IPS DF 6.9 (cell line): Measurements from ENCODE around the gene CAPN8.

Experiments
- DNase-seq: peaks from one replicate; pipeline ENCODE4 v3.0.0-alpha.2; 2013; ENCODE audit warnings: low read depth, low spot score
- H3K27ac ChIP-seq: one replicate; pipeline ENCODE4 v1.5.1; 2013; ENCODE audit warnings: low read length, control low read depth
- H3K27me3 ChIP-seq: 2 replicates; pipeline ENCODE4 v1.6.1; 2013; ENCODE audit warnings: mild to moderate bottlenecking, low read length; ENCODE audit not compliant: control insufficient read depth, insufficient read depth
- H3K36me3 ChIP-seq: 2 replicates; pipeline ENCODE4 v1.6.1; 2013; ENCODE audit warnings: low read length; ENCODE audit not compliant: control insufficient read depth, insufficient read depth
- H3K4me1 ChIP-seq: 2 replicates; pipeline ENCODE4 v1.6.1; 2013; ENCODE audit warnings: low read length; ENCODE audit not compliant: control insufficient read depth, insufficient read depth
- H3K4me3 ChIP-seq: 2 replicates; pipeline ENCODE4 v1.5.1; 2013; ENCODE audit warnings: mild to moderate bottlenecking, low read length
- H3K9me3 ChIP-seq: 2 replicates; pipeline ENCODE4 v1.6.1; 2013; ENCODE audit warnings: low read length, inconsistent platforms; ENCODE audit not compliant: control insufficient read depth, insufficient read depth
- WGBS: extraction: QIAGEN DNeasy Blood & Tissue Kit; methylation state at CpG from one replicate; pipeline ENCODE4 v1.1.7; 2013; ENCODE audit warnings: mixed read lengths, missing lambda C conversion rate; ENCODE audit not compliant: insufficient read length, insufficient coverage; 5-methylcytosine and 5-hydroxymethylcytosine counted together

The CAPN8 gene

DNA sequence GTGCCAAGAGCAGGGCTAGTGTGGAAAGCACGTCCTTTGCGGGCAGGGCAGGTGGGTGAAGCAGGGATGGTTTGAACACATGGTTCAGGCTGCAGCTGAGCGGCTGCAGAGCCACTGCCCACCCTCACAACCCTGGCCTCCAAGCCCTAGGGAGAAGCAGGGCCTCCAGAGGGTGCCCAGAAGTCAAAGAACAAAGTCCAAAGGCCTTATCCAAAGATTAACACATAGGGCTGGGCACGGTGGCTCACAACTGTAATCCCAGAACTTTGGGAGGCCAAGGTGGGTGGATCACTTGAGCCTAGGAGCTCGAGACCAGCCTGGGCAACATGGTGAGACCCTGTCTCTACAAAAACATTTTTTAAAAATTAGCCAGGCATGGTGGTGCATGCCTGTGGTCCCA, 46.8 kb downstream of the CAPN8 start:
- no peak for DNase-seq
- Histone ChIP-seq H3K27ac (no peak overlapping the region), H3K4me1 (no peaks in the 10 kb centered on the region), H3K4me3 (no peak overlapping the region), H3K9me3 (no peaks in the 10 kb centered on the region), H3K36me3 (no peaks in the 10 kb centered on the region), H3K27me3 (no peaks in the 10 kb centered on the region)
- no CpG with 5 or more reads among the region's 5 CpGs for WGBS

DNA sequence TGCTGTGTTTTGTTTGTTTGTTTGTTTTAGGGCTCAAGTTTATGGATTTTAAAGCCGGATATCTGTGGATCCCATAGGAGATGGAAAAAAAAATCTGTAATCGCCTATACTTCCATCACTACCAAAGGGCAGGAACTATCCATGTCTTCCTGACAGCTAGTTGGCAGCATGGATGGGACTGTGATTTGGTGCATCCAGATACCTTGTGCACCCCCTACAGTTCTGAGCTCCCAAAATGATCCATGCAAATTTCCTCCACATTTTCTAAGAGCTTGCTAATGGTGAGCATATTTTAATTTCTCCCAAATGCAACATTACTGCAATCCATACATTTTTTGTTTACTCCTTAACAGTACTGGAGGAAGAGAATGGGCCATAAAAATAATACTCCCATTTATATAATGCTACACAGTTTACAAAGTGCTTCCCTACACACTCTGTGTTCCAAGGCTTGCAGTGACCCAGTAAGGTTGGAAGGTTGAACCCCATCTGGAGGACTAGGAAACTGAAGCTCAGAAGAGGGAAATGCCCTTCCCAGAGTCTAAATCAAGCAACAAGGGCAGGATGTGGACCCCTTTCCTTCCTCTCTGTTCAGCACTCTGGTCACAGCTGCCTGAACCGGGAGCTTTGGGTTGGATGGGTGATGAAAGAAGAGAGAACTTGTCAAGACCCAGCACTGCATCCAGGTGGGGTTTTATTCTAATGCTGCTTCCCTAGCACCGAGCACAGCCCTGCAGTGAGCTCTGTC, 48.0 kb downstream of the CAPN8 start:
- DNase-seq = no peak
- H3K36me3 ChIP-seq = no peaks in the 10 kb centered on the region
- WGBS = no CpG with 5 or more reads among the region's 4 CpGs
- H3K4me3 ChIP-seq = no peak overlapping the region
- H3K4me1 ChIP-seq = no peaks in the 10 kb centered on the region
- no peaks in the 10 kb centered on the region for H3K27me3 ChIP-seq
- H3K27ac ChIP-seq = no peak overlapping the region
- H3K9me3 ChIP-seq = no peaks in the 10 kb centered on the region

DNA sequence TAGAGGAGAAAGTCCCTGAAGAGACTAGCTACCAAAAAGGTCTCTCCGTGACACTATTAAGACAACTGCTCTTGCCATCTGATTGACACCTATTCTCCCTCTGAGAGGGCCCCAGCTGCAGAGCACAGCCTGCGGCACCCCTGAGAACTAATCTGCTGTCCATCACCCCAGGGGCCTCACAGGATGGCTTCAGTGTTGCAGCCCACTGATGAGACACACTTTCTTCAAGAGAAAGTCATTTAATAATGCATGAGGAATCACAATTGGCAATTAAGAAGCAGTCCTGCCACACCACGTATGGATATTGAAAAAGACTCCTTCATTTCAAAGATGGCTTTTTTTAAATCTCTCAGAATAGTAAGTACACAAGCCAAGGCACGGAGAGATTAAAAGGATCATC, 48.9 kb downstream of the CAPN8 start:
- H3K9me3 ChIP-seq = no peaks in the 10 kb centered on the region
- WGBS = no CpG with 5 or more reads among the region's 4 CpGs
- DNase-seq = no peak
- no peak overlapping the region for H3K27ac ChIP-seq
- H3K27me3 ChIP-seq = no peaks in the 10 kb centered on the region
- H3K4me1 ChIP-seq = no peaks in the 10 kb centered on the region
- H3K36me3 ChIP-seq = no peaks in the 10 kb centered on the region
- H3K4me3 ChIP-seq = no peak overlapping the region

DNA sequence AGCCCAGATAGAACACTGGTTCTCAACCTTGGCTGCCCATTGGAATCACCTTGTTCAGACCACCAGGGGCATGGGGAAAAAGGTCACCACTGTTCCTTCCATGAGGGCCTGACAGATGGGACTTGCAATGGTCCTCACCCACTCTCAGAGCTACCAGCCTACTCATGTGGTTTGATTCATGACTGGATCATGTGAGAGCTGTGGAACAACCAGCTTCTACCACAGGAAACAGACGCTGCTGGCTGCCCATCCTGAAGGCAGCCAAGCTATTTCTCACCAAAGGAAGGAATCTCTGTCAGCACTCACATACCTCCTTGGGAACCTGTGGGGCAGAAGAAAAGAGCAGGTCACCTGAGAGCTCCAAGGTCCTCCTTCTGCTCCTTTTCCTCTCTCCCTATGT, 53.6 kb downstream of the CAPN8 start:
- WGBS = no CpG with 5 or more reads among the region's 1 CpG

DNA sequence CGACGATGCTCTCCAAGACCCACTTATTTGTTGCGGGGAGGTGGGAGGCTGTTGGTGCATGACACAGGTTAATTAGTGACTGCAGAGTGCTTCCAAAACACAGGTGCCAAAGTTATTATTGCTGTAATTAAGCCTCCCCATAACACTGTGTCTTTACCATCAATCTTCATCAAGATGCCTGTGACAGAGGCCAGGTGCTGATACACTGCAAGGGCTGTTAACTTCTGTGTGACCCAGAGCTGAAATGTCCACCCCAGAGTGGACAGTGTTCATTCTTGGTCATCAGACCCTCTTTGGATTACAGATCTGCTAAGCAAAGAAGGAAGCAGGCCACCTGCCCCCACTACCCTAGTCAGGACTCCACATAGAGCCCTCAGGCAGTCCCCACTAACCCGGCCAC, 55.5 kb downstream of the CAPN8 start:
- Histone ChIP-seq H3K27ac (no peak overlapping the region), H3K4me1 (no peaks in the 10 kb centered on the region), H3K36me3 (no peaks in the 10 kb centered on the region; the same call in 1 of the 2 replicates), H3K27me3 (no peaks in the 10 kb centered on the region), H3K9me3 (no peaks in the 10 kb centered on the region), H3K4me3 (no peak overlapping the region)
- WGBS = no CpG with 5 or more reads among the region's 4 CpGs
- no peak for DNase-seq

More for the DNA sequence above, 53.6 kb downstream of the CAPN8 start:
- no peak overlapping the region for H3K4me3 ChIP-seq
- H3K9me3 ChIP-seq = no peaks in the 10 kb centered on the region
- H3K27ac ChIP-seq = no peak overlapping the region
- H3K36me3 ChIP-seq = no peaks in the 10 kb centered on the region; the same call in 1 of the 2 replicates
- H3K27me3 ChIP-seq = no peaks in the 10 kb centered on the region
- no peak for DNase-seq
- no peaks in the 10 kb centered on the region for H3K4me1 ChIP-seq

DNA sequence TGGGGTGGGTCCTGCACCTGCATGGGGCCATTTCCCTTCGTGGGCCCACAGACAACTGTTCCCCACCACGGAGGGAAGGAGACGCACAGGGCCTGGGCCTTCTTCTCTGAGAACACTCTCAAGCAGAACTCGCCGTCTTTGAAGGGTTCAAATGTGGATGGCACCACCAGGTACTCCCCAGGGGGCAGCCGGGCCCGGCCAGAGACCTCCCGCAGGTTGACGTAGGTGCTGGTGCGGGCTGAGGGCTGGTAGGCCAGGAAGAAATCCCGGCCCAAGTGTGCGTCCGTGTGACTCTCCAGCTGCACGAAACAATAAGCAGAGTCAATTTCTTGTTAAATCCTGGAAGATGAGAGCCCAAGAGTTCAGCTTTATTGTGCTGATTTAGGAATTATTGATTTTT, 56.4 kb downstream of the CAPN8 start:
- Histone ChIP-seq H3K27ac (no peak overlapping the region), H3K4me1 (no peaks in the 10 kb centered on the region), H3K36me3 (no peaks in the 10 kb centered on the region; the same call in 1 of the 2 replicates), H3K4me3 (no peak overlapping the region), H3K9me3 (no peaks in the 10 kb centered on the region), H3K27me3 (no peaks in the 10 kb centered on the region)
- WGBS = no CpG with 5 or more reads among the region's 14 CpGs
- DNase-seq = no peak

DNA sequence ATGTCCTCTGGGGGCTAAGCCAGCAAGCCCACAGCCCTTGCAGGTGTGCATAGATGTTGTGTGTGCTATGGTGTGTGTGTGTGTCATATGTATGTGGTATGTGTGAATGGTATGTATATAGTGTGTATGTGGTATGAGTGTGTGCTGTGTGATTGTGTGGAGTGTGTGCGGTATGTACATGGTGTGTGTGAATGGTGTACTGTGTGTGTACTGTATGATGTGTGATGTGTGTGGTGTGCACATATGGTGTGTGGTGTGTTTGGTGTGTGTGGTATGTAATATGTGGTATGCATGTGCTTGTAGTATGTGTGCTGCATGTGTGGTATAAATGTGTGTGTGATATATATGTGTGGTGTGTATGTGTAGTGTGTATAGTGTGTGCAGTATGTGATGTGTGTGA, 107.0 kb downstream of the CAPN8 start:
- no peak for DNase-seq
- Histone ChIP-seq H3K27ac (no peak overlapping the region), H3K36me3 (no peaks in the 10 kb centered on the region), H3K4me3 (no peak overlapping the region), H3K4me1 (no peaks in the 10 kb centered on the region), H3K9me3 (no peaks in the 10 kb centered on the region), H3K27me3 (no peaks in the 10 kb centered on the region)
- 100% methylated on average over 1 of the region's 1 CpG for WGBS

DNA sequence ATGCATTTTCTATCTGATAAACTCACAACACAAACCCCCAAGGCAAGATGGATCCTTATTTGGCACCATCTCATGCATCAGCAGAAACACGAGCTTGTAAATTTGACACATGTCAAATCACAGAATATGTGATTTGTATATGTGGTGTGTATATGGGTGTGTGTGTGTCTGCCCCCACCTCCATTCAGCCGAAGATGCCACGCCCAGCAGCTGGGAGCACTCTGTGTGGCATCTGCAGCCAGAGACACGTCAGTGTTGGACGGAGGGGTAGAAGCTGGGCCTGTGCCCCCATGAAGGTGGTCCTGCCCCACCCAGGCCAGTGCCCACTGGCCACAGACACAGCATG, 108.4 kb downstream of the CAPN8 start:
- H3K27me3 ChIP-seq = no peaks in the 10 kb centered on the region
- H3K27ac ChIP-seq = no peak overlapping the region
- H3K4me3 ChIP-seq = no peak overlapping the region
- no peaks in the 10 kb centered on the region for H3K36me3 ChIP-seq
- no peaks in the 10 kb centered on the region for H3K9me3 ChIP-seq
- no peak for DNase-seq
- WGBS = no CpG with 5 or more reads among the region's 5 CpGs
- no peaks in the 10 kb centered on the region for H3K4me1 ChIP-seq

DNA sequence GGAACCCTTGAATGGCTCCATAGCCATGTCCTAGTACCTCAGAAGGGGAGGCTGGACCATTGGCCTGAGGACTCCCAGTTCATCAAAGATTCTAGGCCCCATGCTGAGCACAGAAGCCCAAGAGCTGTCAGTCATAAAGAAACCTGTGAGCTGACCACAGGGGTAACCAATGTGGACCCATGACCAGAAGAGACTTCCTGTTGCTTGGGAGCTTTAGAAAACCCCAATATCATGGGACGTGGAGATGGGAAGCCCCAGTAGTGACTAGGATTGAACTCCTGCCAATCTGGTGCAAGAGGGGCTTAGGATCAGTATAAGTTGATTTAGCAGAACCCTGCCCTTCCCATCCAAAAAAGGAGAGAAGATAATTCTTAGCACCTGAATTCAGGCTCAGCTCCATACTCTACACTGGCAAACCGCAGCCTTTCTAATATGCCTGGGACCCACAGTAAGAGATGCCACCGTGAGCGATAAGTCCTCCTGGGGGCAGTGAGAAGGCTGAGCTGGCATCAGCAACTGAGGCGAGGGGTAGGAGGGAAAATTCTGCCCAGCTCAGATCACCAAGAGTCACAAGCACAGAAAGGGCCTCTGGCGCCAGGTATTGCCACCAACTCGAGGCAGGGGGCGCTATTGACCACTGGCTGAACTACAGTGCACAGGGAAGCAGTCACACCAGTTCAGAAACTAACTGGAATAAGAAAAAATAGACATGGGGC, 108.9 kb downstream of the CAPN8 start:
- Histone ChIP-seq H3K36me3 (no peaks in the 10 kb centered on the region), H3K4me3 (no peak overlapping the region), H3K27me3 (no peaks in the 10 kb centered on the region), H3K27ac (no peak overlapping the region), H3K9me3 (no peaks in the 10 kb centered on the region), H3K4me1 (no peaks in the 10 kb centered on the region)
- peak; percentile 29 for DNase-seq
- whole genome bisulfite sequencing = no CpG with 5 or more reads among the region's 8 CpGs

DNA sequence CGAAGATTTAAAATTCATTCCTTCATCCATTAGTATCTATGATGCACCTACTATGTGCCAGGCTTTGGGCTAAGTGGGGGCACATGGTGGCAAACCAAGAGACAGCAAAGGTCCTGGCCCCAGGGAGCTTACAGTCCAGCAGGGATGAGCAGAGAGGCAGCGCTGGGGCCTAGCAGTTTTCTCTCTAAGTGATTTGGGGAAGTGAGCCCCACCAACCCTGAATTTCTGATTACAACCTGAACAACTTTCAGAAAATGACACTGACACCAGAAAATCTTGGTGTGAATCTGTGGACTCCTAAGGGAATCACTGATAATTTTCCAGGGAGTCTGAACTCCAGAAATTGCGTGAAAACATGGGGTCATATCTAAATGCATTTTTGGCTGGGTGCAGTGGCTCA, 111.5 kb downstream of the CAPN8 start:
- no peaks in the 10 kb centered on the region for H3K27me3 ChIP-seq
- no peak overlapping the region for H3K27ac ChIP-seq
- no peaks in the 10 kb centered on the region for H3K4me1 ChIP-seq
- no peaks in the 10 kb centered on the region for H3K9me3 ChIP-seq
- no peak for DNase-seq
- H3K36me3 ChIP-seq = no peaks in the 10 kb centered on the region
- WGBS = no CpG with 5 or more reads among the region's 3 CpGs
- H3K4me3 ChIP-seq = no peak overlapping the region

DNA sequence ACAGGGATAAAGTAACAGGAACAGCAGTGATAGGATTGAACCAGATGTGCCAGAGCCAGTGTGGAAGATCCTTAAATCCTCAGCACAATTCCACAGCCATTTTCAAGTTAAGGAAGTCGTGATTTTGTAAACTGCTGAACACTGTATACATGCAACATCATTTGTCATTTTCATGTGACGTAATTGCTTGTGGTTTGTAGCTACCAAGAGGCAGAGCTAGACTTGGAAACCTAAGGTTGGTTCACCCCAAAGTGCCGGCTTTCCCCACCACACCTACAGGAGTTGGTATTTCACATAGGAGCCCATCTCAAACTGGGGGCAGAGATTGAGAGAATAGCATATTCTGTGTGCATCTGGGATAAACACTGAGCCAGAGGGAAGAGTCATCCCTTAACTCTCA, 113.9 kb downstream of the CAPN8 start:
- no peak for DNase-seq
- H3K4me1 ChIP-seq = no peaks in the 10 kb centered on the region
- no peaks in the 10 kb centered on the region for H3K27me3 ChIP-seq
- WGBS = no CpG with 5 or more reads among the region's 3 CpGs
- H3K36me3 ChIP-seq = no peaks in the 10 kb centered on the region
- no peak overlapping the region for H3K27ac ChIP-seq
- H3K4me3 ChIP-seq = no peak overlapping the region
- no peaks in the 10 kb centered on the region for H3K9me3 ChIP-seq
